ENCODE data around the gene HOXB9.

GRCh38 chr17:48631693-48632578 is 5.8 kb upstream of the HOXB9 start:
- TF ChIP-seq EZH2phosphoT487 (IDR thresholded peaks at IDR 0.05; ENCODE audit: unreplicated experiment) (no peak), CTCF (conservative IDR thresholded peaks at IDR 0.05; ENCODE audit: low read depth in 2 of 2) (no peak), ZNF114 (CRISPR knock-in tag; IDR thresholded peaks at IDR 0.05) (no peak), EZH2 (IDR thresholded peaks at IDR 0.05; ENCODE audit: low read depth, unreplicated experiment) (peak; percentile 92), JUNB (IDR thresholded peaks at IDR 0.05; ENCODE audit: unreplicated experiment) (no peak), REST (IDR thresholded peaks at IDR 0.05; ENCODE audit: unreplicated experiment) (no peak)
